HepG2 (cell line): ENCODE data around the gene NCS1. TPM values are rescaled to one million over a fixed set of nuclear protein-coding genes. Genes with fewer than 3 reads are reported as not detected.

ENCODE experiments used
- ATAC-seq: fragments of 200-7000 bp; cut with Tn5 transposase; 3 replicates; pipeline ENCODE4 v1.9.1; 2020; ENCODE audit warnings: mild to moderate bottlenecking, moderate library complexity
- BruUV-seq: library from RNA; stranded (reverse); fragments of 400-500 nt; replicated peaks from 2 replicates; lab custom pipeline; 2021; lab: Mats Ljungman, UMichigan
- CTCF ChIA-PET: fragments of 300-600 bp; formaldehyde crosslinking; extraction: SDS; loops from one replicate; lab custom pipeline; 2021; ENCODE audit warnings: low total read pairs, inconsistent platforms, low intra/inter-chr PET ratio; lab: Yijun Ruan, JAX
- POLR2A ChIA-PET: fragments of 350-600 bp; sonication (Branson Sonifier 250); formaldehyde crosslinking; loops from one replicate; lab custom pipeline; 2020; ENCODE audit warnings: antibody characterized with exemption, inconsistent platforms; lab: Yijun Ruan, JAX
- DNase-seq: peaks from one replicate; pipeline ENCODE4 v3.0.0-alpha.2; 2015; ENCODE audit warnings: low spot score
- FAIRE-seq: peaks from 3 replicates; lab custom pipeline; 2011; peaks lifted over from hg19 to GRCh38; lab: Jason Lieb, UNC
- H2AFZ ChIP-seq: one replicate; pipeline ENCODE4 v1.6.1; 2011; ENCODE audit warnings: low read length, inconsistent platforms
- H3K27ac ChIP-seq: fragments of 300-600 bp; 3 replicates; pipeline ENCODE4 v1.8.0; 2011; ENCODE audit warnings: mixed run types, mild to moderate bottlenecking, mixed read lengths, low read length, inconsistent platforms; ENCODE audit not compliant: insufficient read depth; ENCODE audit errors: extremely low read length
- H3K27me3 ChIP-seq, 2 experiments: fragments of 200-600 bp in 1 of 2; 2 replicates in 1 of 2; 3 replicates in 1 of 2; pipeline versions ENCODE4 v1.6.0 to v1.8.0; 2011; ENCODE audit warnings: low read length in 2 of 2, mild to moderate bottlenecking in 2 of 2, moderate library complexity in 2 of 2, inconsistent platforms in 1 of 2; ENCODE audit not compliant: insufficient read depth in 2 of 2, control insufficient read depth in 1 of 2
- H3K36me3 ChIP-seq, 2 experiments: fragments of 200-600 bp in 1 of 2; replicated peaks in 1 of 2; 2 replicates in 1 of 2; 3 replicates in 1 of 2; pipeline versions ENCODE4 v1.5.1 to v1.8.0; 2011; ENCODE audit warnings: low read length in 2 of 2, inconsistent platforms in 1 of 2; ENCODE audit not compliant: insufficient read depth in 2 of 2, control insufficient read depth in 1 of 2
- H3K4me1 ChIP-seq: 2 replicates; pipeline ENCODE4 v1.5.1; 2012; ENCODE audit warnings: low read length, inconsistent platforms; ENCODE audit not compliant: insufficient read depth
- H3K4me2 ChIP-seq: 2 replicates; pipeline ENCODE4 v1.6.0; 2011; ENCODE audit warnings: low read depth, low read length, inconsistent platforms
- H3K4me3 ChIP-seq, 3 experiments: fragments of 200-600 bp in 1 of 3; sonication (generic), shearing (Covaris generic) in 1 of 3; replicated peaks in 1 of 3; 2 replicates each; pipeline ENCODE4 v1.5.1; 2011 to 2016; ENCODE audit warnings: low read length in 3 of 3, inconsistent platforms in 2 of 3, low read depth in 2 of 3, mild to moderate bottlenecking in 2 of 3, control low read depth in 1 of 3, mixed read lengths in 1 of 3; ENCODE audit not compliant: insufficient read depth in 1 of 3
- H3K79me2 ChIP-seq: one replicate; pipeline ENCODE4 v1.6.1; 2011; ENCODE audit warnings: low read length, inconsistent platforms; ENCODE audit not compliant: insufficient read depth
- H3K9ac ChIP-seq: 2 replicates; pipeline ENCODE4 v1.6.0; 2011; ENCODE audit warnings: mild to moderate bottlenecking, low read depth, low read length, inconsistent platforms; ENCODE audit not compliant: insufficient read depth
- H3K9me3 ChIP-seq: 2 replicates; pipeline ENCODE4 v1.5.1; 2012; ENCODE audit warnings: mild to moderate bottlenecking, low read length
- H4K20me1 ChIP-seq: 2 replicates; pipeline ENCODE4 v1.6.0; 2011; ENCODE audit warnings: inconsistent platforms, mild to moderate bottlenecking, low read length, moderate library complexity; ENCODE audit not compliant: insufficient read depth
- HDAC2 ChIP-seq: sonication (generic); formaldehyde crosslinking; IDR thresholded peaks from 2 replicates; pipeline ENCODE4 v1.4.0; 2020; ENCODE audit warnings: missing genetic modification reagents
- IRF2 ChIP-seq: IDR thresholded peaks from 2 replicates; pipeline ENCODE4 v1.6.1; 2018; ENCODE audit warnings: missing genetic modification reagents, missing compliant biosample characterization
- MAFF ChIP-seq: IDR thresholded peaks from 2 replicates; pipeline ENCODE4 v1.6.1; 2011; ENCODE audit warnings: low read depth, low read length, improper control_type of control experiment
- PRDM15 ChIP-seq: sonication (generic); formaldehyde crosslinking; IDR thresholded peaks from 2 replicates; pipeline ENCODE4 v1.4.0; 2020; ENCODE audit warnings: missing genetic modification reagents
- ZBTB25 ChIP-seq: IDR thresholded peaks from 2 replicates; pipeline ENCODE4 v1.6.1; 2018; ENCODE audit warnings: missing genetic modification reagents
- ZEB1 ChIP-seq: IDR thresholded peaks from 2 replicates; pipeline ENCODE4 v1.6.1; 2012; ENCODE audit warnings: mild to moderate bottlenecking, low read depth, inconsistent platforms; ENCODE audit not compliant: insufficient replicate concordance
- ZNF24 ChIP-seq: fragments of 450-650 bp; IDR thresholded peaks from 2 replicates; pipeline ENCODE4 v1.6.1; 2017; ENCODE audit warnings: antibody characterized with exemption, mild to moderate bottlenecking
- ZNF629 ChIP-seq: sonication (generic); formaldehyde crosslinking; conservative IDR thresholded peaks from 2 replicates; pipeline ENCODE4 v1.5.0; 2020; ENCODE audit warnings: missing genetic modification reagents
- ZNF687 ChIP-seq: sonication (generic); formaldehyde crosslinking; IDR thresholded peaks from 2 replicates; pipeline ENCODE4 v1.5.1; 2020; ENCODE audit warnings: mild to moderate bottlenecking, missing genetic modification reagents, moderate library complexity
- ZSCAN12 ChIP-seq: sonication (generic); formaldehyde crosslinking; IDR thresholded peaks from 2 replicates; pipeline ENCODE4 v1.9.0; 2021; ENCODE audit warnings: mild to moderate bottlenecking, missing genetic modification reagents
- WGBS: methylation state at CpG from one replicate; pipeline ENCODE4 v1.1.6; 2017; ENCODE audit warnings: low lambda C conversion rate; 5-methylcytosine and 5-hydroxymethylcytosine counted together
- in situ Hi-C: cut with HindIII; loops from 2 replicates; pipeline ENCODE4 v1.10.0; 2017; ENCODE audit warnings: low pct_unique_long_range_greater_than_20kb; ENCODE audit not compliant: extremely low pct_ligation_motif_present
- intact Hi-C: fragments of 100-400 bp; cut with micrococcal nuclease; formaldehyde crosslinking; loops from one replicate; pipeline ENCODE4 v1.10.0; 2022; ENCODE audit not compliant: unreplicated experiment
- polyA plus RNA-seq, 8 experiments: library from polyadenylated mRNA; depleted of rRNA in 3 of 8; stranded (reverse) in 7 of 8; unstranded in 1 of 8; fragments of >200 nt; fragmentation: Illumina TruSeq in 4 of 8; extraction: Trizol in 4 of 8; gene quantifications; 2 replicates each; pipeline versions ENCODE4 v1.2.1 to v1.2.3, GENCODE V29; 2011 to 2016; ENCODE audit warnings: low read depth in 4 of 8, missing spikeins in 1 of 8, mixed read lengths in 1 of 8; ENCODE audit not compliant: insufficient read depth in 1 of 8
- total RNA-seq, 5 experiments: library from RNA; depleted of rRNA; stranded (reverse); fragments of >200 nt; fragmentation: Illumina TruSeq; extraction: Trizol; gene quantifications; 2 replicates each; pipeline ENCODE4 v1.2.3, GENCODE V29; 2016; ENCODE audit warnings: low read depth in 1 of 5

NCS1 gene
- total and polyA plus RNA-seq, 2 of the 13 experiments (the other 11 are each of a cell fraction or from before 2014, with no cell fraction given): 4.7 to 6.1 TPM

DNA sequence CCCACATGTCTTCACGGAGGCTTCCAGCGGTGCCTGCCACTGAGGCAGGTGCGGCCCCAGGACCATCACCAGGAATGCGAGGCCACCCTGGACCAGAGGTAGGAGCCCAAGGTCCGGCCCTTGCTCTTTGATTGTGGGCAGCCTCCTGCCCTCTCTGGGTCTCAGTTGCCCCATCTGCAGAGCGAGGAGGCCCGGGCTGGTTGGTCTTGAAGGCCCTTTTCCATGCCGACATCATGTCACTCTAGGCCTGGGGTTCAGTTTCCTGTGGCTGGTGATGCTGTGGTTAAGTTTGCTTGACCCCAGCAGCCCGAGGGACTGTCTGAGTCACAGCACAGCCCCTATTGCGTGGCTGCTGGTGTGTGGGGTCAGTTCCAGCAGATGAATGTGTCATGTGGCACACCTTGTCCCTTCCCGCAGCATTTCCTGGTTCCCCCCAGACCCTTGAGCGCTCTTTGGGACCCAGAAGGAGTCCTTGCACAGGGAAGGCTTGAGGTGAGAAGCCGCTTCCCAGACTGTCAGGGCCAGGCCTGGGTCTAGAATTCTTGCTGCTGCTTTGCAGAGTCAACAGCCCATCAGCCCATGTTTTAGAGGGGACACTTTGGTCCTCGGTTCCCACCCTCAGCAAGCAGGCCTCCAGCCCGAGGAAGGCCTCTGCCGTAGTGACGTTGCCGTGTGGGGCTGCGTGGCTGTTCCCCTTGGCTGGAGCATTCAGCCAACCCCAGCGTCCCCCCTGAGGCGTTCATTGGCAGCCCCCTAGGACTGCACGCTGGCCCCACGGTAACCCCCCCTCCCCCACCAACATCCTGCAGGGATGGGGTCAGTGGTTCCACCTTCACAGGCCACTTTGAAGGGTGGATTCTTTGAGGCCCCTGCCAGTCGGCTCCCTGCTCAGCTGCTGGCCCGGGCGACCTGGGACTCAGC lies 62.4 kb downstream of the NCS1 start (continued):
- TF ChIP-seq PRDM15 (CRISPR knock-in tag): no peak

- H3K27me3 ChIP-seq: no peaks in the 10 kb centered on the region
- no peaks in the 10 kb centered on the region for H3K9me3 ChIP-seq
- no peaks in the 10 kb centered on the region for H3K79me2 ChIP-seq
- peaks cover 31% of the 10 kb centered on the region for H3K4me1 ChIP-seq
- H4K20me1 ChIP-seq: no peaks in the 10 kb centered on the region
- H3K4me3 ChIP-seq: no peak overlapping the region
- H3K27ac ChIP-seq: no peak overlapping the region
- FAIRE-seq: no peak
- in situ Hi-C loops (loop anchor here (5.0 kb wide), 1 partner anchor 123 kb away; no protein-coding TSS in a partner anchor), intact Hi-C loops (loop anchor here (1.0 kb wide), 1 partner anchor 128 kb away; no protein-coding TSS in a partner anchor)
- no peak overlapping the region for H3K9ac ChIP-seq
- BruUV-seq: no TSS peak
- H2AFZ ChIP-seq: no peak overlapping the region
- CTCF ChIA-PET: interaction anchor here (1.2 to 2.9 kb wide), 3 partner anchors 79 to 350 kb away, joined by 3 to 30 read pairs (median 7); no protein-coding TSS in a partner anchor
- H3K4me2 ChIP-seq: no peak overlapping the region
- H3K36me3 ChIP-seq: no peaks in the 10 kb centered on the region
- WGBS: 54% methylated on average over 17 of the region's 45 CpGs
- ATAC-seq: peak; percentile 27
- peak; percentile 25 for DNase-seq
- POLR2A ChIA-PET: no interaction called here
- TF ChIP-seq ZSCAN12 (CRISPR knock-in tag) (no peak), ZNF629 (CRISPR knock-in tag) (no peak), ZBTB25 (CRISPR knock-in tag) (no peak), ZNF24 (no peak), ZEB1 (no peak), MAFF (no peak), ZNF687 (CRISPR knock-in tag) (peak; percentile 27; the same call in 1 of the 2 replicates), HDAC2 (CRISPR knock-in tag) (no peak), IRF2 (CRISPR knock-in tag) (no peak)
Observed at GRCh38 chr9:130235558-130236435, 63.6 kb downstream of the NCS1 start.
